Ovary (tissue), 3 donors: ENCODE results near the gene IGSF21.

Experiments
- POLR2A ChIP-seq: fragments of 450-650 bp; IDR thresholded peaks from one replicate; pipeline ENCODE4 v1.6.1; 2017; ENCODE audit warnings: antibody characterized with exemption, mild to moderate bottlenecking, moderate library complexity
- TF ChIP-seq, protein P1 (sequence below), 3 donors: fragments of 450-650 bp in 2 of 3; fragments of 200-600 bp in 1 of 3; IDR thresholded peaks; one replicate each; pipeline versions ENCODE4 v1.5.1 to v1.8.0; 2016 to 2022; ENCODE audit warnings: antibody characterized with exemption in 3 of 3, mild to moderate bottlenecking in 1 of 3
- donor health status: DM: no; HTN: no; CAD: no.

DNA sequence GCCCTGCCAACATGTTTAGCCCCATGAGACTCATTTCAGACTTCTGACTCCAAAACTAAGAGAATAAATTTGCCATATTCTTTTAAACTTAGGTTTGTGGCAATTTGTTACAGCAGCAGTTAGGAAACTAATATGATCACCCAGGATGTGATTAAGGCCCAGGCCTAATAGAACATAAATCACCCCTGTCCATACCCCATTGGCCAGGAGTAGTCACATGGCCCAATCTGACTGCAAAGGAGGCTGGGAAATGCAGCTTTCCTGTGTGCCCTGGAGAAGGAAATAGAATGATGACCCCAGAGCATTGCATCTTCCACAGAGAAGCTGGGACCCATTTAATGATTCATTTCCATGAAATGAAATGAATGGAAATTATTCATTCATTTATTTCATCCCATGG is 272.7 kb downstream of the IGSF21 start:
- TF ChIP-seq POLR2A: no peak
- TF ChIP-seq, protein P1, sequence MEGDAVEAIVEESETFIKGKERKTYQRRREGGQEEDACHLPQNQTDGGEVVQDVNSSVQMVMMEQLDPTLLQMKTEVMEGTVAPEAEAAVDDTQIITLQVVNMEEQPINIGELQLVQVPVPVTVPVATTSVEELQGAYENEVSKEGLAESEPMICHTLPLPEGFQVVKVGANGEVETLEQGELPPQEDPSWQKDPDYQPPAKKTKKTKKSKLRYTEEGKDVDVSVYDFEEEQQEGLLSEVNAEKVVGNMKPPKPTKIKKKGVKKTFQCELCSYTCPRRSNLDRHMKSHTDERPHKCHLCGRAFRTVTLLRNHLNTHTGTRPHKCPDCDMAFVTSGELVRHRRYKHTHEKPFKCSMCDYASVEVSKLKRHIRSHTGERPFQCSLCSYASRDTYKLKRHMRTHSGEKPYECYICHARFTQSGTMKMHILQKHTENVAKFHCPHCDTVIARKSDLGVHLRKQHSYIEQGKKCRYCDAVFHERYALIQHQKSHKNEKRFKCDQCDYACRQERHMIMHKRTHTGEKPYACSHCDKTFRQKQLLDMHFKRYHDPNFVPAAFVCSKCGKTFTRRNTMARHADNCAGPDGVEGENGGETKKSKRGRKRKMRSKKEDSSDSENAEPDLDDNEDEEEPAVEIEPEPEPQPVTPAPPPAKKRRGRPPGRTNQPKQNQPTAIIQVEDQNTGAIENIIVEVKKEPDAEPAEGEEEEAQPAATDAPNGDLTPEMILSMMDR (IDR thresholded peaks at IDR 0.05): no peak
